Measurements from ENCODE around the gene NRG4.

- no peak for TF ChIP-seq CTCF (IDR thresholded peaks at IDR 0.05)
- TF ChIP-seq, protein P1, sequence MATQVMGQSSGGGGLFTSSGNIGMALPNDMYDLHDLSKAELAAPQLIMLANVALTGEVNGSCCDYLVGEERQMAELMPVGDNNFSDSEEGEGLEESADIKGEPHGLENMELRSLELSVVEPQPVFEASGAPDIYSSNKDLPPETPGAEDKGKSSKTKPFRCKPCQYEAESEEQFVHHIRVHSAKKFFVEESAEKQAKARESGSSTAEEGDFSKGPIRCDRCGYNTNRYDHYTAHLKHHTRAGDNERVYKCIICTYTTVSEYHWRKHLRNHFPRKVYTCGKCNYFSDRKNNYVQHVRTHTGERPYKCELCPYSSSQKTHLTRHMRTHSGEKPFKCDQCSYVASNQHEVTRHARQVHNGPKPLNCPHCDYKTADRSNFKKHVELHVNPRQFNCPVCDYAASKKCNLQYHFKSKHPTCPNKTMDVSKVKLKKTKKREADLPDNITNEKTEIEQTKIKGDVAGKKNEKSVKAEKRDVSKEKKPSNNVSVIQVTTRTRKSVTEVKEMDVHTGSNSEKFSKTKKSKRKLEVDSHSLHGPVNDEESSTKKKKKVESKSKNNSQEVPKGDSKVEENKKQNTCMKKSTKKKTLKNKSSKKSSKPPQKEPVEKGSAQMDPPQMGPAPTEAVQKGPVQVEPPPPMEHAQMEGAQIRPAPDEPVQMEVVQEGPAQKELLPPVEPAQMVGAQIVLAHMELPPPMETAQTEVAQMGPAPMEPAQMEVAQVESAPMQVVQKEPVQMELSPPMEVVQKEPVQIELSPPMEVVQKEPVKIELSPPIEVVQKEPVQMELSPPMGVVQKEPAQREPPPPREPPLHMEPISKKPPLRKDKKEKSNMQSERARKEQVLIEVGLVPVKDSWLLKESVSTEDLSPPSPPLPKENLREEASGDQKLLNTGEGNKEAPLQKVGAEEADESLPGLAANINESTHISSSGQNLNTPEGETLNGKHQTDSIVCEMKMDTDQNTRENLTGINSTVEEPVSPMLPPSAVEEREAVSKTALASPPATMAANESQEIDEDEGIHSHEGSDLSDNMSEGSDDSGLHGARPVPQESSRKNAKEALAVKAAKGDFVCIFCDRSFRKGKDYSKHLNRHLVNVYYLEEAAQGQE (IDR thresholded peaks at IDR 0.05; ENCODE audit: insufficient read depth in 1 of 2, low read depth in 2 of 2, low read length in 1 of 2) = no peak
- TF ChIP-seq POLR2AphosphoS5 (IDR thresholded peaks at IDR 0.05; ENCODE audit: low read depth, low read length) = no peak
- TF ChIP-seq TCF7L2 (IDR thresholded peaks at IDR 0.05; ENCODE audit: low read depth, low read length) = no peak
- no peak for TF ChIP-seq SIN3A (IDR thresholded peaks at IDR 0.05; ENCODE audit: borderline replicate concordance, insufficient read depth, low read depth, low read length)
These were observed 6.0 kb downstream of the NRG4 start for GRCh38 chr15:76006136-76006778.
